ENCODE data around the gene RPS10.

- TF ChIP-seq CTCF (conservative IDR thresholded peaks at IDR 0.05; ENCODE audit: low read depth in 2 of 2) (no peak), POLR2AphosphoS5 (IDR thresholded peaks at IDR 0.05; ENCODE audit: low read depth) (no peak), ZNF462 (CRISPR knock-in tag; IDR thresholded peaks at IDR 0.05) (no peak), STAT1 (IDR thresholded peaks at IDR 0.05; ENCODE audit: unreplicated experiment) (no peak), EZH2 (IDR thresholded peaks at IDR 0.05; ENCODE audit: low read depth, unreplicated experiment) (no peak)
These were observed 42.7 kb downstream of the RPS10 start for GRCh38 chr6:34383161-34383631.

All from GM23338 (cell line).